ENCODE results near the gene NCAM1. TPM values are rescaled to one million over a fixed set of nuclear protein-coding genes. Genes with fewer than 3 reads are reported as not detected.

The NCAM1 gene
- total RNA-seq, 6 donors from 2014 or later, result 1.4 to 15.3 (median 2.5) TPM

- H3K9me3 ChIP-seq, result no peaks in the 10 kb centered on the region
- no peaks in the 10 kb centered on the region for H3K27me3 ChIP-seq
- 88% methylated on average over 3 of the region's 3 CpGs for WGBS, 2 donors
- H3K36me3 ChIP-seq, result no peaks in the 10 kb centered on the region
- peaks cover 0 to 11% (median 2%) of the 10 kb centered on the region in 4 donors for H3K4me1 ChIP-seq
- no peak overlapping the region for H3K27ac ChIP-seq
- H3K4me3 ChIP-seq, result no peak overlapping the region
- DNase-seq (no peak), ATAC-seq (ENCODE audit: low FRiP score in 2 of 2) (no peak)
- TF ChIP-seq POLR2AphosphoS5 (IDR thresholded peaks at IDR 0.05) (no peak), EP300 (IDR thresholded peaks at IDR 0.05) (no peak), CTCF (IDR thresholded peaks at IDR 0.05) (no peak)
Observed at GRCh38 chr11:113166280-113166679, 205.1 kb downstream of the NCAM1 start.

GRCh38 chr11:113167599-113167998 is 206.4 kb downstream of the NCAM1 start:
- DNase-seq (no peak), ATAC-seq (ENCODE audit: low FRiP score in 2 of 2) (no peak)
- no peak overlapping the region for H3K27ac ChIP-seq
- no peaks in the 10 kb centered on the region for H3K36me3 ChIP-seq
- H3K4me1 ChIP-seq, result no peaks in the 10 kb centered on the region
- TF ChIP-seq POLR2A (IDR thresholded peaks at IDR 0.05), result no peak
- no peak for TF ChIP-seq CTCF (IDR thresholded peaks at IDR 0.05)
- no peak for TF ChIP-seq EP300 (IDR thresholded peaks at IDR 0.05)
- no peak for TF ChIP-seq POLR2AphosphoS5 (IDR thresholded peaks at IDR 0.05)
- H3K9me3 ChIP-seq, result no peaks in the 10 kb centered on the region
- H3K4me3 ChIP-seq, result no peak overlapping the region
- 60 to 69% methylated on average over 6 of the region's 6 CpGs for WGBS, 2 donors
- no peaks in the 10 kb centered on the region for H3K27me3 ChIP-seq

- TF ChIP-seq POLR2A (IDR thresholded peaks at IDR 0.05) (no peak), CTCF (IDR thresholded peaks at IDR 0.05) (no peak), EP300 (IDR thresholded peaks at IDR 0.05) (no peak), POLR2AphosphoS5 (IDR thresholded peaks at IDR 0.05) (no peak)
Observed at GRCh38 chr11:113168354-113169342, 207.4 kb downstream of the NCAM1 start.

GRCh38 chr11:113172382-113172951 is 211.2 kb downstream of the NCAM1 start:
- Histone ChIP-seq H3K27me3 (no peaks in the 10 kb centered on the region), H3K36me3 (no peaks in the 10 kb centered on the region), H3K27ac (no peak overlapping the region), H3K4me1 (no peaks in the 10 kb centered on the region), H3K9me3 (no peaks in the 10 kb centered on the region), H3K4me3 (no peak overlapping the region)
- DNase-seq, result no peak
- 80 to 83% methylated on average over 6 of the region's 6 CpGs for whole genome bisulfite sequencing, 2 donors
- no peak for ATAC-seq (ENCODE audit: low FRiP score in 2 of 2)
- TF ChIP-seq POLR2AphosphoS5 (IDR thresholded peaks at IDR 0.05) (no peak), CTCF (IDR thresholded peaks at IDR 0.05) (no peak), POLR2A (IDR thresholded peaks at IDR 0.05) (no peak), EP300 (IDR thresholded peaks at IDR 0.05) (no peak)

More at GRCh38 chr11:113168354-113169342, 207.4 kb downstream of the NCAM1 start:
- H3K4me3 ChIP-seq, result no peak overlapping the region
- no peak for DNase-seq
- no peaks in the 10 kb centered on the region for H3K36me3 ChIP-seq
- H3K27me3 ChIP-seq, result no peaks in the 10 kb centered on the region
- WGBS, 2 donors, result 64 to 67% methylated on average over 13 of the region's 13 CpGs
- no peak for ATAC-seq (ENCODE audit: low FRiP score in 2 of 2)
- H3K9me3 ChIP-seq, result no peaks in the 10 kb centered on the region
- no peaks in the 10 kb centered on the region for H3K4me1 ChIP-seq
- H3K27ac ChIP-seq, result no peak overlapping the region

Data from upper lobe of left lung (tissue), 6 donors.